ENCODE data around the gene FAM133A.

Gene FAM133A

DNA sequence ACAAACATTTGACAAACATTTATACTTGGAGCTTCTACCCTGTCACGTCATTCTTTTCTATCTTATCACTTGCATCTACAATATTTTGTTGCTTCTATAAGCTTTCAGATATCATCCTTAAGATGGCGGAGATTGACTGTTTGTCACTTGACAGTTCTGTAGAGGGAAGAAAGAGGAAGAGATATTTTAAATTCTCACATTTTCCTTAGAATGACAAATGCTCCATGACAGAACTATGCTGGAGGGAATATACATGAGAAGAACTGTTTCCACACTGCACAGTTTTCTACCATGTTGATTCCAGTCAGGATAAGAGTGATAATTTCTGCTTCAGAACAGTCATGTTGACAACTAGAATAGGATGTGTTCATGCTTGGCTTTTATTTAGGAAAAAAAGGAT lies 29.7 kb downstream of the FAM133A start:
- no peak for DNase-seq (ENCODE audit: low read depth)
- TF ChIP-seq, protein P1, sequence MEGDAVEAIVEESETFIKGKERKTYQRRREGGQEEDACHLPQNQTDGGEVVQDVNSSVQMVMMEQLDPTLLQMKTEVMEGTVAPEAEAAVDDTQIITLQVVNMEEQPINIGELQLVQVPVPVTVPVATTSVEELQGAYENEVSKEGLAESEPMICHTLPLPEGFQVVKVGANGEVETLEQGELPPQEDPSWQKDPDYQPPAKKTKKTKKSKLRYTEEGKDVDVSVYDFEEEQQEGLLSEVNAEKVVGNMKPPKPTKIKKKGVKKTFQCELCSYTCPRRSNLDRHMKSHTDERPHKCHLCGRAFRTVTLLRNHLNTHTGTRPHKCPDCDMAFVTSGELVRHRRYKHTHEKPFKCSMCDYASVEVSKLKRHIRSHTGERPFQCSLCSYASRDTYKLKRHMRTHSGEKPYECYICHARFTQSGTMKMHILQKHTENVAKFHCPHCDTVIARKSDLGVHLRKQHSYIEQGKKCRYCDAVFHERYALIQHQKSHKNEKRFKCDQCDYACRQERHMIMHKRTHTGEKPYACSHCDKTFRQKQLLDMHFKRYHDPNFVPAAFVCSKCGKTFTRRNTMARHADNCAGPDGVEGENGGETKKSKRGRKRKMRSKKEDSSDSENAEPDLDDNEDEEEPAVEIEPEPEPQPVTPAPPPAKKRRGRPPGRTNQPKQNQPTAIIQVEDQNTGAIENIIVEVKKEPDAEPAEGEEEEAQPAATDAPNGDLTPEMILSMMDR (IDR thresholded peaks at IDR 0.05; ENCODE audit: insufficient read depth, low read depth, low read length, missing control alignments), result no peak
- H3K4me3 ChIP-seq (ENCODE audit: low read length), result no peak overlapping the region

DNA sequence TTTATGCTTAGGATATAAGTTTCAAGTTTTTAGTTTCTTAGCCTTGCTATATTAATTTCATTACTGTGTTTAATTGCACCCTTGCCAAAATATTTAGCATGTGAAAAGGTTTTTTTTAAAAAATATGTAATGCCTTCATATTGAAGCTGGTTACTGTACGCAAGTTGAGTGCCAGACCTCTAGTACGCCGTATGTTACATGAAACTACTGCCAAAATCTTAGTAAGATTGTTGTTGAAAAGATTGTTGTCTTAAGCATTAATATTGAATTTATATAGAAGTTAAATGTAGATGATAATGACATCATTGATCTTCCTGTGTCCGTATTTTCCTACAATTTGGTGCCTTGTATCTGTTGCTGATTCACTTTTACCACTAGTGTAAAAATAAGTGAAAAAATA lies 37.1 kb downstream of the FAM133A start:
- TF ChIP-seq, protein P1 (IDR thresholded peaks at IDR 0.05; ENCODE audit: insufficient read depth, low read depth, low read length, missing control alignments), result no peak
- H3K4me3 ChIP-seq (ENCODE audit: low read length), result no peak overlapping the region
- DNase-seq (ENCODE audit: low read depth), result no peak

DNA sequence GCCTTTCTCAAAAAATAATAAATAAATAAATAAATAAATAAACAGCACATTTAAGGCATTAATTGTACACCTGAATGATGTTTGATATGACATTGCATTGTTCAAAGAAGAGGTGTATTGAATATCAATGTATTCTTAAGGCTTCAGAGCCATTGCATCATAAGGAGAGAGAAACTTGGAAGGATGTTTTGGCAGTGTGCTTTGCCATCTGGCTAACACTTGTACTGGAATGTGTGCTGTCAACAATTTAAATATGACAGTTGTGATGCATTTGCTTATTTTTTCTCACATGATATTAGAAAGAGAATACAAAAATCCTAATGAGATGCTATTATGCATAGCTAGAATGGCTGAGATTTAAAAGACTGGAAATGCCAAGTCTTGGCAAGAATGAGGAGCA lies 67.8 kb downstream of the FAM133A start:
- no peak for DNase-seq (ENCODE audit: low read depth)

GRCh38 chrX:93760163-93760562 lies 86.2 kb downstream of the FAM133A start:
- no peak overlapping the region for H3K4me3 ChIP-seq (ENCODE audit: low read length)
- no peak for DNase-seq (ENCODE audit: low read depth)
- TF ChIP-seq, protein P1 (IDR thresholded peaks at IDR 0.05; ENCODE audit: insufficient read depth, low read depth, low read length, missing control alignments), result no peak

More for the DNA sequence above, 67.8 kb downstream of the FAM133A start:
- TF ChIP-seq, protein P1 (IDR thresholded peaks at IDR 0.05; ENCODE audit: insufficient read depth, low read depth, low read length, missing control alignments), result no peak
- no peak overlapping the region for H3K4me3 ChIP-seq (ENCODE audit: low read length)
